ENCODE results near the gene ENOX1.

Gene ENOX1

DNA sequence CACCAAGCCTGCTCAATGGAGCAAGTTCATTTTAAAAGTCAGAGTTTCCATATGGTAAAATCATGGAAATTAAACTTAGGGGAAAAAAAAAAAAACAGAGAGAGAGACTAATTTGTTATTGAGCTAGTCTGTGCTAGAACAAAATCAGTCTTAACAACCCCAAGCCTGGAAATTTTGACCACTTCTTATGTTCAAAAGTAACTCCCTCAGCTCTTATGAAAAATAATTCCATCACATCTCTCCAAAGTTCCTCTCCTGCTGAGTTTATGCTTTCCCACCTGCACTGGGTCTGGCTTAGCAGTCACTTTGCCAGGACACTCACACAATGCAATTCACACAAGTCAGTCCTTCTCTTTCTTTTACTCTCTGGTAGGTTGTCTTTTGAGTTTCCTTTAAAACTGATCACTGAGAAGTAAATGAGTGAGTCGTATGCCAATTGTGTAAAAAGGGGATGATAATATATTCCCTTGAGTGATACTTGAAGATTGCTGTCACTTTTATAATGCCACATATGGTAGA lies 92.6 kb downstream of the ENOX1 start:
- POLR2A ChIA-PET = interaction anchor here (0.7 kb wide), 1 partner anchor 575 kb away, joined by 3 read pairs; no protein-coding TSS in a partner anchor
- CTCF ChIA-PET = no interaction called here
- no peak overlapping the region for H3K4me3 ChIP-seq (ENCODE audit: low read depth, low read length)
- no peaks in the 10 kb centered on the region for H3K9me3 ChIP-seq (ENCODE audit: control insufficient read depth, insufficient read depth, low read depth, low read length)
- H3K36me3 ChIP-seq (ENCODE audit: control insufficient read depth in 2 of 2, insufficient read depth in 1 of 2, low read length in 2 of 2) = no peaks in the 10 kb centered on the region
- H3K27ac ChIP-seq (ENCODE audit: extremely low read depth, low read depth, low read length) = no peak overlapping the region
- TF ChIP-seq RBAK (tag by site-specific recombination; IDR thresholded peaks at IDR 0.05) = no peak
- TF ChIP-seq, protein P1, sequence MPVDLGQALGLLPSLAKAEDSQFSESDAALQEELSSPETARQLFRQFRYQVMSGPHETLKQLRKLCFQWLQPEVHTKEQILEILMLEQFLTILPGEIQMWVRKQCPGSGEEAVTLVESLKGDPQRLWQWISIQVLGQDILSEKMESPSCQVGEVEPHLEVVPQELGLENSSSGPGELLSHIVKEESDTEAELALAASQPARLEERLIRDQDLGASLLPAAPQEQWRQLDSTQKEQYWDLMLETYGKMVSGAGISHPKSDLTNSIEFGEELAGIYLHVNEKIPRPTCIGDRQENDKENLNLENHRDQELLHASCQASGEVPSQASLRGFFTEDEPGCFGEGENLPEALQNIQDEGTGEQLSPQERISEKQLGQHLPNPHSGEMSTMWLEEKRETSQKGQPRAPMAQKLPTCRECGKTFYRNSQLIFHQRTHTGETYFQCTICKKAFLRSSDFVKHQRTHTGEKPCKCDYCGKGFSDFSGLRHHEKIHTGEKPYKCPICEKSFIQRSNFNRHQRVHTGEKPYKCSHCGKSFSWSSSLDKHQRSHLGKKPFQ (tag by site-specific recombination; IDR thresholded peaks at IDR 0.05) = 0 out of 2 replicates have a peak, but pooled peaks have one; percentile 27
- H3K4me1 ChIP-seq (ENCODE audit: control insufficient read depth, insufficient read depth, low read length) = no peaks in the 10 kb centered on the region; the same call in 1 of the 2 replicates

DNA sequence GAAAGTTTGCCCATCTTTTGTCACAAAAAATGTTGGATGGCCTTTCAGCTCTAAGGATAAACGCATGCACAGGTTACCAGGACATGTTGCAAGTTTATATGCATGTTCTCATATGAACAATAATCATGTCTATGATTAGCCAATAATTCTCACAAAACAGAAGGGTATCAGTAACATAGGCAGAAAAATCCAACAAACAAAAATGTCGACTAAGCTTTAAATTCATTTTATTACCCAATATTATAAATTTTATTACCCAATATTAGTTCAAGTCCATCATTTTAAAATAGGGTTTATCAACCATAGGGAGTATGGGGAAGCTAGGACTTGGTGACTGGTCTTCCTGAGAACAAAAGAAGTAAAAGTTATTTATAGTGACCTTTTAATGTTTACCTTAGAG lies 93.1 kb downstream of the ENOX1 start:
- H3K9me3 ChIP-seq (ENCODE audit: control insufficient read depth, insufficient read depth, low read depth, low read length) = no peaks in the 10 kb centered on the region
- no peaks in the 10 kb centered on the region; the same call in 1 of the 2 replicates for H3K4me1 ChIP-seq (ENCODE audit: control insufficient read depth, insufficient read depth, low read length)
- no peak overlapping the region for H3K4me3 ChIP-seq (ENCODE audit: low read depth, low read length)
- POLR2A ChIA-PET = no interaction called here
- TF ChIP-seq ZNF473 (tag by site-specific recombination; IDR thresholded peaks at IDR 0.05) (no peak), KLF1 (tag by site-specific recombination; IDR thresholded peaks at IDR 0.05) (no peak), ZNF560 (tag by site-specific recombination; IDR thresholded peaks at IDR 0.05; ENCODE audit: borderline replicate concordance) (no peak), ZNF596 (tag by site-specific recombination; IDR thresholded peaks at IDR 0.05) (no peak), ZNF785 (tag by site-specific recombination; IDR thresholded peaks at IDR 0.05) (no peak), HOXC10 (CRISPR knock-in tag; IDR thresholded peaks at IDR 0.05) (no peak), IKZF3 (tag by site-specific recombination; IDR thresholded peaks at IDR 0.05) (no peak), ZNF792 (tag by site-specific recombination; IDR thresholded peaks at IDR 0.05) (no peak), ZNF10 (tag by site-specific recombination; IDR thresholded peaks at IDR 0.05) (no peak), ZNF311 (tag by site-specific recombination; IDR thresholded peaks at IDR 0.05; ENCODE audit: borderline replicate concordance) (no peak), ZNF621 (tag by site-specific recombination; IDR thresholded peaks at IDR 0.05) (no peak), ZNF530 (tag by site-specific recombination; IDR thresholded peaks at IDR 0.05; ENCODE audit: low read depth) (no peak), ZNF274 (IDR thresholded peaks at IDR 0.05; ENCODE audit: low read length) (no peak), ZNF274 (tag by site-specific recombination; IDR thresholded peaks at IDR 0.05; ENCODE audit: borderline replicate concordance) (no peak), ZNF133 (tag by site-specific recombination; IDR thresholded peaks at IDR 0.05) (no peak)
- TF ChIP-seq, protein P2, sequence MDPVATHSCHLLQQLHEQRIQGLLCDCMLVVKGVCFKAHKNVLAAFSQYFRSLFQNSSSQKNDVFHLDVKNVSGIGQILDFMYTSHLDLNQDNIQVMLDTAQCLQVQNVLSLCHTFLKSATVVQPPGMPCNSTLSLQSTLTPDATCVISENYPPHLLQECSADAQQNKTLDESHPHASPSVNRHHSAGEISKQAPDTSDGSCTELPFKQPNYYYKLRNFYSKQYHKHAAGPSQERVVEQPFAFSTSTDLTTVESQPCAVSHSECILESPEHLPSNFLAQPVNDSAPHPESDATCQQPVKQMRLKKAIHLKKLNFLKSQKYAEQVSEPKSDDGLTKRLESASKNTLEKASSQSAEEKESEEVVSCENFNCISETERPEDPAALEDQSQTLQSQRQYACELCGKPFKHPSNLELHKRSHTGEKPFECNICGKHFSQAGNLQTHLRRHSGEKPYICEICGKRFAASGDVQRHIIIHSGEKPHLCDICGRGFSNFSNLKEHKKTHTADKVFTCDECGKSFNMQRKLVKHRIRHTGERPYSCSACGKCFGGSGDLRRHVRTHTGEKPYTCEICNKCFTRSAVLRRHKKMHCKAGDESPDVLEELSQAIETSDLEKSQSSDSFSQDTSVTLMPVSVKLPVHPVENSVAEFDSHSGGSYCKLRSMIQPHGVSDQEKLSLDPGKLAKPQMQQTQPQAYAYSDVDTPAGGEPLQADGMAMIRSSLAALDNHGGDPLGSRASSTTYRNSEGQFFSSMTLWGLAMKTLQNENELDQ (tag by site-specific recombination; IDR thresholded peaks at IDR 0.05; ENCODE audit: low read depth) = no peak
- TF ChIP-seq, protein P3, sequence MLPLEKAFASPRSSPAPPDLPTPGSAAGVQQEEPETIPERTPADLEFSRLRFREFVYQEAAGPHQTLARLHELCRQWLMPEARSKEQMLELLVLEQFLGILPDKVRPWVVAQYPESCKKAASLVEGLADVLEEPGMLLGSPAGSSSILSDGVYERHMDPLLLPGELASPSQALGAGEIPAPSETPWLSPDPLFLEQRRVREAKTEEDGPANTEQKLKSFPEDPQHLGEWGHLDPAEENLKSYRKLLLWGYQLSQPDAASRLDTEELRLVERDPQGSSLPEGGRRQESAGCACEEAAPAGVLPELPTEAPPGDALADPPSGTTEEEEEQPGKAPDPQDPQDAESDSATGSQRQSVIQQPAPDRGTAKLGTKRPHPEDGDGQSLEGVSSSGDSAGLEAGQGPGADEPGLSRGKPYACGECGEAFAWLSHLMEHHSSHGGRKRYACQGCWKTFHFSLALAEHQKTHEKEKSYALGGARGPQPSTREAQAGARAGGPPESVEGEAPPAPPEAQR (tag by site-specific recombination; IDR thresholded peaks at IDR 0.05) = no peak
- TF ChIP-seq, protein P4, sequence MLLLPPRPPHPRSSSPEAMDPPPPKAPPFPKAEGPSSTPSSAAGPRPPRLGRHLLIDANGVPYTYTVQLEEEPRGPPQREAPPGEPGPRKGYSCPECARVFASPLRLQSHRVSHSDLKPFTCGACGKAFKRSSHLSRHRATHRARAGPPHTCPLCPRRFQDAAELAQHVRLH (tag by site-specific recombination; IDR thresholded peaks at IDR 0.05) = no peak
- TF ChIP-seq, protein P5, sequence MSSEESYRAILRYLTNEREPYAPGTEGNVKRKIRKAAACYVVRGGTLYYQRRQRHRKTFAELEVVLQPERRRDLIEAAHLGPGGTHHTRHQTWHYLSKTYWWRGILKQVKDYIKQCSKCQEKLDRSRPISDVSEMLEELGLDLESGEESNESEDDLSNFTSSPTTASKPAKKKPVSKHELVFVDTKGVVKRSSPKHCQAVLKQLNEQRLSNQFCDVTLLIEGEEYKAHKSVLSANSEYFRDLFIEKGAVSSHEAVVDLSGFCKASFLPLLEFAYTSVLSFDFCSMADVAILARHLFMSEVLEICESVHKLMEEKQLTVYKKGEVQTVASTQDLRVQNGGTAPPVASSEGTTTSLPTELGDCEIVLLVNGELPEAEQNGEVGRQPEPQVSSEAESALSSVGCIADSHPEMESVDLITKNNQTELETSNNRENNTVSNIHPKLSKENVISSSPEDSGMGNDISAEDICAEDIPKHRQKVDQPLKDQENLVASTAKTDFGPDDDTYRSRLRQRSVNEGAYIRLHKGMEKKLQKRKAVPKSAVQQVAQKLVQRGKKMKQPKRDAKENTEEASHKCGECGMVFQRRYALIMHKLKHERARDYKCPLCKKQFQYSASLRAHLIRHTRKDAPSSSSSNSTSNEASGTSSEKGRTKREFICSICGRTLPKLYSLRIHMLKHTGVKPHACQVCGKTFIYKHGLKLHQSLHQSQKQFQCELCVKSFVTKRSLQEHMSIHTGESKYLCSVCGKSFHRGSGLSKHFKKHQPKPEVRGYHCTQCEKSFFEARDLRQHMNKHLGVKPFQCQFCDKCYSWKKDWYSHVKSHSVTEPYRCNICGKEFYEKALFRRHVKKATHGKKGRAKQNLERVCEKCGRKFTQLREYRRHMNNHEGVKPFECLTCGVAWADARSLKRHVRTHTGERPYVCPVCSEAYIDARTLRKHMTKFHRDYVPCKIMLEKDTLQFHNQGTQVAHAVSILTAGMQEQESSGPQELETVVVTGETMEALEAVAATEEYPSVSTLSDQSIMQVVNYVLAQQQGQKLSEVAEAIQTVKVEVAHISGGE (tag by site-specific recombination; conservative IDR thresholded peaks at IDR 0.05; ENCODE audit: low read depth) = no peak
- H3K27ac ChIP-seq (ENCODE audit: extremely low read depth, low read depth, low read length) = no peak overlapping the region
- no peaks in the 10 kb centered on the region for H3K36me3 ChIP-seq (ENCODE audit: control insufficient read depth in 2 of 2, insufficient read depth in 1 of 2, low read length in 2 of 2)
- CTCF ChIA-PET = interaction anchor here (0.5 kb wide), 1 partner anchor 215 kb away, joined by 3 read pairs; no protein-coding TSS in a partner anchor

Data from HEK293 (cell line).